ENCODE measurements around the gene DDX17.

Gene DDX17

DNA sequence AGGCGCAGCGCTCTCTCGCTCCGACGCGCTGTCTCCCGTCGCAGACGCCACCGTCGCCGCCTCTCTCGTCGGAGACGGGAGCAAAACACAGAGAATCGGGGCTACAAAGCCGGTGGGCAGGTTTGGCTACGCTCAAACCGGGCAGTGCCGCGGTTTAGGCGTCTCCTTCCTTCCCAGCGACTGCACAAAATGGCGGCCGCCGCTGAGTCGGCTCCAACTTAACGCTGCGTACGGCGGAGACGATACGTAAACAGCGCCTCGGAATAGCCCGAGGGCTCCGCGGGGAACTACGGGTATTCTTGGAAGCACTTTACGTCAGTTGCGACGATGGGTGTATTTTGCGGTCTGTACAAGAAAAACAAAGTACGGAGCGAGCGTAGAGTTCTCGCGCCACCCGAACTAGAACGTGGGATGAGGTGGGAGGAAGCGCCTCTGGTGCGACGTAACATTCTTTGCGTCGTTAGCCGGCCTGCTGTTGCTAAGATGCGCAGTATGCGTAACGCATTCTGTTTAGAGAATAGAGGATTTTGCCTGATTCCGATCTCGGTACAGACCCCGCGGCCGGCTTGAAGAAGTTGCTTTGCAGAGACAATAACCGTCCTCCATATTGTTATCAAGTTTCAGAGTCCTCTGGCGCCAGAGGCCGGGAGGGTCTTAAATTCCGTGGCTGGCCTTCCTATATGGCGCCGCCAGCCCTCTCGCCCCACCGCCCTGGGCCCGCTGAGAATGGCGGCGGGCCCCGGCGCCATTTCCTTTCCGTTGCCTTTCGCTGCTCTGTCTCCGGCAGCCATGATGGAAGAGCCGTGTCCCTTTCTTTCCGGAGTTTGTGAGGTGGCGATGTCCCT lies at the start of gene DDX17:
Gene DDX17 (minus strand): TSS at position 194 of the 845 bp plus-strand sequence.
- peak; percentile 95 for DNase-seq

DNA sequence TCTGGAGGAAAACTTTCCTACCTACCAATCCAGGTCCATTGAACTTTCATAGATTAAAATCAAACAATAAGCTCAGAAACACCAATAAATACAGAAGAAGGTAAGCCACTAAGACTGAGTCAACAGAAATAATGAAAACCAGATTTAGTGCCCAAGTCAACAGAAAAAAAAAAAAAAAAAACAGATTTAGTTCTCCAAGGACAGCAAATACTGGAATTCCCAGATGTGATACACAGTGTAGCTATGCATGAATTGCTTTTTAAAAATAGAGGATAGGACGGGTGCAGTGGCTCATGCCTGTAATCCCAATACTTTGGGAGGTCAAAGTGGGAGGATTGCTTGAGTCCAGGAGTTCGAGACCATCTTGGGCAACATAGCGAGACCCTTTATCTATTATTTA lies 48.2 kb upstream of the DDX17 start:
- DNase-seq, result no peak

DNA sequence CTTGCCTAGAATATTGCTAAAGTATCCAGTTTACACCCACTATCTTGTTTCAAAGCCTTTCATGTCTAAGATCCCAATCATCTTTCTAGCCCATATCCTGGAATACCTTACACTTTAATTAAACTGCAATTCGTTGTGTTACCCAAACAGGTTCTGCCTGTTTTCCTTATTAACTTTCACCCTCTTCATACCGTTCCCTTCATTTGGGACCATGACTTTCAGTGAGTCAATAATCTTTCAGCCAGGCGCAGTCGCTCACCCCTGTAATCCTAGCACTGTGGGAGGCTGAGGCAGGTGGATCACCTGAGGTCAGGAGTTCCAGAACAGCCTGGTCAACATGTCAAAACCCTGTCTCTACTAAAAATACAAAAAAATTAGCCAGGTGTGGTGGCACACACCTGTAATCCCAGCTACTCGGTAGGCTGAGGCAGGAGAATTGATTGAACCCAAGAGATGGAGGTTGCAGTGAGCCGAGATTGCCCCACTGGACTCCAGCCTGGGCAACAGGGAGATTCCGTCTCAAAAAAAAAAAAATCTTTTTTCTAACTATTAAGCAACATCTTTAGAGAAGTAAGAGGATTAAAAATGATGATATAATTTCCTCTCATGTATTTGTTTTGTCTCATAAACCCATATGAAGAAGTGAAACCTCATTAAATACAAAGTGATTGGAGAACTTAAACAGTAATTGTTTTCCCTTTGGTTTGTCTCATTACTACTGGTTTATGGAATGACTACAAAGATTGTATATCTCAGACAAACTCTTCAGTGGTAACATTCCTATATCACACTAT lies 43.2 kb upstream of the DDX17 start:
- DNase-seq, result no peak

- DNase-seq, result no peak
Observed at GRCh38 chr22:38540701-38541100, 34.6 kb upstream of the DDX17 start.

- DNase-seq, result peak; percentile 15
Observed at GRCh38 chr22:38531251-38531938, 25.3 kb upstream of the DDX17 start.

DNA sequence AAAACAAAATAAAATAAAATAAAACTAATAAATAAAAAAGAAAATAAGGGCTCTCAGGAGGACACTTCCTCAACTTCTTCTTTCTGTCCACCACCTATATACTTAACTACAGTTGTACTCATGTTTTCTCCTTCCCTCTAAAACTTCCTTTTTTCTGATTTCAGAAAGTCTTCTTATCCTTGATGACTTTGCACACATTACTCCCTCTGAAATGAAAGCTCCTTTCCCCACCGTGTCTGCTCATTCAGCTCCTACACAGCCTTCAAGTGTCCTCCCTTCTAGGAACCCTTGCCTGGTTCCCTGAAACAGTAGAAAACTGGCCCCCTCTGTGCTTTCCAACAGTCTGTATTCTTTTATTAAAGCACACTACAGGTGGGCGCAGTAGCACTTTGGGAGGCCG lies 18.3 kb upstream of the DDX17 start:
- DNase-seq, result no peak

- DNase-seq, result no peak
Observed at GRCh38 chr22:38523479-38523878, 17.4 kb upstream of the DDX17 start.

- no peak for DNase-seq
Observed at GRCh38 chr22:38523029-38523428, 16.9 kb upstream of the DDX17 start.

- no peak for DNase-seq
Observed at GRCh38 chr22:38519453-38520250, 13.5 kb upstream of the DDX17 start.

- DNase-seq, result no peak
Observed at GRCh38 chr22:38518620-38519019, 12.5 kb upstream of the DDX17 start.

GRCh38 chr22:38513063-38513462 lies 7.0 kb upstream of the DDX17 start:
- DNase-seq, result no peak

DNA sequence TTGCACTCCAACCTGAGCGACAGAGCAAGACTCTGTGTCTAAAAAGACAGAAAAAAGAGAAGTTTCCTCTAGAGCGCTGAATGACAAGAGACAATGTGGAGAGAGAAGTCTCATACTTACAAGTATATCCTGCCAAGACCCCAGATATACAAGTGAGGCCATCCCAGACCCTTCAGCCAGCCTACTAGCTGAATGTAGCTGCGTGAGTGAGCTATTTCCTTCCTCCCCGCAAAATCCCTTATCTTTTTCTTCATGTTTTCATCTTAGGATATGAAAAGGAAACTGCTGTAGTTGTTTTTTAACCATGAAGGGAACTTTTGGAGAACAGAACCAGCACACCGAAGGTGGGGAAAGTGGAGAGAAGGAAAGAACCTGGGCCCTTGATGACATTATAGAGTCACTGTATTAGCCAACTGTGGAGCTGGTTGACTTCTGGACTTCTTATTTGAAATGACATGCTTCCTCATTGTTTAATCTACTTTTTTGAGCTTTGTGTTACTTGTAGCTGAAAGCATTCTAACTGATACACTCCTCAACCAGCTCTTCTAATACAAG lies 4.4 kb upstream of the DDX17 start:
- DNase-seq, result no peak

DNA sequence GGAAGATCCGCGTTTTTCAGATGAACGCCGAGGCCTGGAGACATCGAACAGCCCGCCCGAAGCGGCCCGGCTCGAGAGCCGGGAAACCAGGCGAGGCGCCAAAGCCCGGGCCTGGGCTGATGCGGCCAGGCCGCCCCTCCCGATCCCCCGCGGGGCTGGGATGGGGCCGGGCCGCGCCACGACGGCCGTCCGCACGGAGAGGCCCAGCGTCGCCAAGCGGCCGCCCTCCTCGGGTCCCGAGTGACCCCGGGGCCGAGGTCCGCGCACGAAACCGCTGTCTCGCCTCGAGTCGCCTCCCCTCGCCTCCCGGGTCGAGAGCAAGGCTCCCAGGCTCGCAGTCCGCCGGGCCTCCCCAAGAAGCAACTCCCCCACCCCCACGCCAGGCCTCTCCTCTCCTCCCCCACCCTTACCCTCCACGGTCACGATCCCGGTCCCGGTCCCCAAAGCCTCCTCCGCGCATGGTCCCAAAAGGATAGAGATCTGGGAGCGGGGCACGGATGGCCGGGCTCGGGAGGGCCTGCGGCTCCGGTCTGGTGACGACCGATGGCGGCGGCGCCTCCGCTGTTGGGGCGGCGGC lies 482 bp downstream of the DDX17 start:
- peak; percentile 41 for DNase-seq

GRCh38 chr22:38504731-38505540 lies 1.2 kb downstream of the DDX17 start:
- peak; percentile 21 for DNase-seq

- DNase-seq, result no peak
Observed at GRCh38 chr22:38503021-38503420, 3.1 kb downstream of the DDX17 start.

GRCh38 chr22:38501797-38502672 lies 4.1 kb downstream of the DDX17 start:
- DNase-seq, result no peak

DNA sequence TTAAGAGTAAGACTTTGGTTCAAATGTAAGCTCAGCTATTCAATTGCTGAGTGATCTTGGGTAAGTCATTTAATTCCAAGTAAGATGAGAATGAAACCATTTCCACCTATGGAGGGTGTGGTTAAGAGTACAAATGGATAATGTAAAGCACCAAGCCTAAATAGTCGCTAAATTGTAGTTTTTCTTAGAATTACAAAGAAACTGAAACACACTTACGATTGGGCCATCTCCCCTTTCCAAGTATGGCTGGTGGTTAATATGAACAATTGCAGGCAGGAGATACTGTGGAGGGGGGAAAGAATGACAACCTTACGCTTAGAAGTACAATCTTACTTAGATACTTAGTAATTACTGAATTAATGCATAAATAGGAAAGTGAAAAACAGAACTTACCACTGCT lies 8.2 kb downstream of the DDX17 start:
- DNase-seq, result no peak

DNA sequence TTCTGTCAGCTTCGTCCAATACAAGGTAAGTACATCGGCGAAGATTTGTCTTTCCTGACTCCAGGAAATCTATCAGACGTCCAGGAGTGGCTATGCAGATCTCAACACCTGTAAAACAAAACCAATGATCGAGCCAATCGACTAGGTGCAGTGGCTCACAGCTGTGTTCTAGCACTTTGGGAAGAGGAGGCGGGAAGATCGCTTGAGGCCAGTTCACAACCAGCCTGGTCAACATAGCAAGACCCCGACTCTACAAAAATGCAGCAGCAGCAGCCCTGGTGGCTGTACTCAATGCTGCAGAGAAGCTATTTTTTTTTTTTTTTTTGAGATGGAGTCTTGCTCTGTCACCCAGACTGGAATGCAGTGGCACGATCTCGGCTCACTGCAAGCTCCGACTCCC lies 11.2 kb downstream of the DDX17 start:
- DNase-seq, result no peak

DNA sequence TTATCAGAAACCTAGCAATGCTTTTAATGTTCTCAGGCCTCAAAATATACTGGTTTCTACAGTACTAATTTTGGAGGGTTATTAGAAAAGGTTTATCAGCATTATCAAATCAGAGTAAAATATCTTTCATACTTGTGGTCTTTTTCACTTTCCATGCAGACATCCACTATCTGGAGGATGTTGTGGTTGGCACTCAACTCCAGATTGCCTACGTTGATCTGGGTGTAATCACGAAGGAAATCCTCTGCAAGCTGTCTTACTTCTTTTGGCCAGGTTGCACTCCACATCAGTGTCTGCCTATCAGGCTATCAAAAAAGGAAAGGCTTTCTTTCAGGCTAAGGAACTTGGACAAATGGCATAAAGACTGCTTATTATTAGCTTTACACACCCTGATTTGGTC lies 11.6 kb downstream of the DDX17 start:
- DNase-seq, result no peak

GRCh38 chr22:38491707-38492348 lies 14.3 kb downstream of the DDX17 start:
- no peak for DNase-seq
